Stimulated activated CD4-positive, alpha-beta T cell treated with anti-CD3 and anti-CD28 coated beads, Interleukin-1b, Interleukin-23, amount 100 ng/mL, for 48 hours (primary cell): ENCODE results near the gene FTL.
A peak's percentile ranks its signal among the peaks of the same experiment; 100 is the strongest.

Experiments
- DNase-seq: peaks from one replicate; pipeline ENCODE4 v3.0.0-alpha.2; 2020

The FTL gene

GRCh38 chr19:48946463-48947257 lies 18.4 kb upstream of the FTL start:
- DNase-seq: no peak

GRCh38 chr19:48947258-48947542 lies 17.9 kb upstream of the FTL start:
- DNase-seq: no peak

- DNase-seq: no peak
Measured at GRCh38 chr19:48950159-48950558, 14.9 kb upstream of the FTL start.

- DNase-seq: no peak
Measured at GRCh38 chr19:48950830-48951519, 14.1 kb upstream of the FTL start.

- no peak for DNase-seq
Measured at GRCh38 chr19:48953141-48953540, 12.0 kb upstream of the FTL start.

GRCh38 chr19:48953990-48954594 lies 11.0 kb upstream of the FTL start:
- no peak for DNase-seq

- peak; percentile 97 for DNase-seq
Measured at GRCh38 chr19:48954595-48955307, 10.4 kb upstream of the FTL start, which contains the start of gene BAX. Gene BAX, plus strand, starts transcription at chr19:48954875. Its CDS starts 54 bp downstream, at chr19:48954929.

GRCh38 chr19:48955308-48955958 lies 9.7 kb upstream of the FTL start:
- DNase-seq: no peak

- DNase-seq: no peak
Measured at GRCh38 chr19:48958006-48958405, 7.1 kb upstream of the FTL start.

- DNase-seq: no peak
Measured at GRCh38 chr19:48959341-48960239, 5.5 kb upstream of the FTL start.

GRCh38 chr19:48961051-48961649 lies 4.0 kb upstream of the FTL start:
- no peak for DNase-seq

GRCh38 chr19:48961673-48962028 lies 3.5 kb upstream of the FTL start:
- no peak for DNase-seq

- DNase-seq: peak; percentile 22
Measured at GRCh38 chr19:48962029-48962848, 2.9 kb upstream of the FTL start.

- no peak for DNase-seq
Measured at GRCh38 chr19:48962849-48963165, 2.3 kb upstream of the FTL start.

- DNase-seq: peak; percentile 78
Measured at GRCh38 chr19:48963371-48964204, 1.5 kb upstream of the FTL start.

- peak; percentile 21 for DNase-seq
Measured at GRCh38 chr19:48964205-48965039, 687 bp upstream of the FTL start.

- peak; percentile 92 for DNase-seq
Measured at GRCh38 chr19:48965806-48966540, 864 bp downstream of the FTL start.
